Measurements from ENCODE around the gene LPP. TPM values are rescaled to one million over a fixed set of nuclear protein-coding genes. Genes with fewer than 3 reads are reported as not detected.
"Not testable (repeated sequence)": the region's sequence is repeated elsewhere in the genome, so short reads cannot be mapped to it uniquely, and the experiment has no call there.

The LPP gene
- total and polyA plus RNA-seq, 10 of the 15 experiments (the other 5 are each of a cell fraction or from before 2014, with no cell fraction given), result under 0.01 to 0.62 (median 0.03) TPM

GRCh38 chr3:188701485-188701969 is 547.6 kb downstream of the LPP start:
- DNase-seq (ENCODE audit: low read depth, low spot score) (no peak), FAIRE-seq (no peak), ATAC-seq (no peak)
- intact Hi-C loops (cut with micrococcal nuclease; ENCODE audit: unreplicated experiment) (no loop called here), in situ Hi-C loops (cut with MboI) (no loop called here)
- TF ChIP-seq TAF1 (IDR thresholded peaks at IDR 0.05; ENCODE audit: borderline replicate concordance, low read depth, low read length) (no peak), ZBTB40 (IDR thresholded peaks at IDR 0.05; ENCODE audit: borderline replicate concordance) (no peak)
- Histone ChIP-seq H3K79me2 (ENCODE audit: control insufficient read depth, insufficient read depth, low read length) (no peaks in the 10 kb centered on the region), H3K9me3 (replicated peaks; ENCODE audit: control insufficient read depth, insufficient read depth, low read length) (no peaks in the 10 kb centered on the region; the same call in 2 of the 3 replicates), H3K27ac (ENCODE audit: control insufficient read depth, insufficient read depth) (no peak overlapping the region), H3K4me2 (ENCODE audit: control insufficient read depth, insufficient read depth) (no peak overlapping the region), H3K4me3 (no peak overlapping the region), H3K4me1 (ENCODE audit: control insufficient read depth, insufficient read depth, low read length) (peaks cover 5% of the 10 kb centered on the region), H2AFZ (ENCODE audit: control insufficient read depth, low read depth, low read length) (no peak overlapping the region), H3K36me3 (ENCODE audit: control insufficient read depth in 2 of 2, insufficient read depth in 2 of 2, low read length in 1 of 2) (no peaks in the 10 kb centered on the region), H3K9ac (ENCODE audit: control insufficient read depth, insufficient read depth, low read length) (no peak overlapping the region), H4K20me1 (ENCODE audit: control insufficient read depth, insufficient read depth) (no peaks in the 10 kb centered on the region), H3K27me3 (replicated peaks in 1 of 2; ENCODE audit: control insufficient read depth in 2 of 2, insufficient read depth in 2 of 2, low read length in 1 of 2) (peaks cover 2 to 3% of the 10 kb centered on the region in 2 experiments; a peak in 2 of 4 replicates)
- ChIA-PET SMC1A (ENCODE audit: uncharacterized antibody, unreplicated experiment) (no interaction called here), RAD21 (ENCODE audit: unreplicated experiment) (no interaction called here), CTCF (no interaction called here), POLR2A (no interaction called here)
- 24% methylated on average over 4 of the region's 4 CpGs for WGBS (ENCODE audit: insufficient coverage, insufficient replicate concordance, low lambda C conversion rate, missing lambda C conversion rate)
- BruUV-seq (replicated peaks), result no TSS peak

GRCh38 chr3:188702028-188702427 is 548.1 kb downstream of the LPP start:
- H3K27ac ChIP-seq (ENCODE audit: control insufficient read depth, insufficient read depth); H4K20me1 ChIP-seq (ENCODE audit: control insufficient read depth, insufficient read depth); H2AFZ ChIP-seq (ENCODE audit: control insufficient read depth, low read depth, low read length); H3K79me2 ChIP-seq (ENCODE audit: control insufficient read depth, insufficient read depth, low read length); ATAC-seq; H3K27me3 ChIP-seq (replicated peaks in 1 of 2; ENCODE audit: control insufficient read depth in 2 of 2, insufficient read depth in 2 of 2, low read length in 1 of 2); FAIRE-seq; RAD21 ChIA-PET (ENCODE audit: unreplicated experiment); SMC1A ChIA-PET (ENCODE audit: uncharacterized antibody, unreplicated experiment); DNase-seq (ENCODE audit: low read depth, low spot score); BruUV-seq (replicated peaks); H3K9me3 ChIP-seq (replicated peaks; ENCODE audit: control insufficient read depth, insufficient read depth, low read length); H3K4me3 ChIP-seq; in situ Hi-C loops (cut with MboI); POLR2A ChIA-PET; H3K36me3 ChIP-seq (ENCODE audit: control insufficient read depth in 2 of 2, insufficient read depth in 2 of 2, low read length in 1 of 2); H3K4me2 ChIP-seq (ENCODE audit: control insufficient read depth, insufficient read depth); H3K4me1 ChIP-seq (ENCODE audit: control insufficient read depth, insufficient read depth, low read length); H3K9ac ChIP-seq (ENCODE audit: control insufficient read depth, insufficient read depth, low read length); intact Hi-C loops (cut with micrococcal nuclease; ENCODE audit: unreplicated experiment): not testable (repeated sequence)
- CTCF ChIA-PET, result interaction anchor here (0.6 kb wide), 1 partner anchor 30 kb away, joined by 3 read pairs; no protein-coding TSS in a partner anchor
- 49% methylated on average over 10 of the region's 10 CpGs for WGBS (ENCODE audit: insufficient coverage, insufficient replicate concordance, low lambda C conversion rate, missing lambda C conversion rate)

All from GM12878 (cell line).